ENCODE results near the gene PTCD3. TPM values are rescaled to one million over a fixed set of nuclear protein-coding genes. Genes with fewer than 3 reads are reported as not detected.

Gene PTCD3
- total RNA-seq, 1 experiment from 2014 or later = 94.7 TPM

- Histone ChIP-seq H3F3A (ENCODE audit: low read length, unreplicated experiment) (no peaks in the 10 kb centered on the region), H3K9ac (ENCODE audit: low read length) (no peak overlapping the region), H4K20me1 (ENCODE audit: low read length) (peaks cover 7% of the 10 kb centered on the region; the same call in 1 of the 2 replicates), H2AFZ (ENCODE audit: low read length) (no peak overlapping the region), H3K9me3 (ENCODE audit: low read length) (no peaks in the 10 kb centered on the region), H3K27ac (ENCODE audit: low read length) (no peak overlapping the region), H3K4me1 (ENCODE audit: insufficient read depth, low read length) (no peaks in the 10 kb centered on the region), H3K79me2 (ENCODE audit: low read length) (peaks cover 20% of the 10 kb centered on the region), H3K4me3 (ENCODE audit: low read length) (no peak overlapping the region), H3K36me3 (ENCODE audit: low read depth, low read length) (peaks cover 78% of the 10 kb centered on the region), H3K4me2 (ENCODE audit: low read length) (no peak overlapping the region), H3K9me2 (replicated peaks; ENCODE audit: low read length) (no peaks in the 10 kb centered on the region), H3K27me3 (ENCODE audit: low read length) (no peaks in the 10 kb centered on the region)
- intact Hi-C loops (cut with micrococcal nuclease) = no loop called here
- ATAC-seq (no peak), DNase-seq (no peak)
- CTCF ChIA-PET = no interaction called here
- POLR2A ChIA-PET (ENCODE audit: unreplicated experiment) = interaction anchor here (0.5 kb wide), 1 partner anchor 761 kb away, joined by 3 read pairs; no protein-coding TSS in a partner anchor
- no TSS peak for BruUV-seq (replicated peaks)
- TF ChIP-seq EZH2 (IDR thresholded peaks at IDR 0.05; ENCODE audit: low read length, unreplicated experiment) = no peak
- no peak for TF ChIP-seq CTCF (conservative IDR thresholded peaks at IDR 0.05; ENCODE audit: low read depth, low read length)
- no peak for TF ChIP-seq EZH2phosphoT487 (IDR thresholded peaks at IDR 0.05; ENCODE audit: borderline replicate concordance, low read length)
Observed at GRCh38 chr2:86118130-86118529, 12.1 kb downstream of the PTCD3 start.

GRCh38 chr2:86123328-86123925 lies 17.4 kb downstream of the PTCD3 start:
- intact Hi-C loops (cut with micrococcal nuclease) = no loop called here
- no peak for ATAC-seq
- no peaks in the 10 kb centered on the region for H3K27me3 ChIP-seq (ENCODE audit: low read length)
- H3K27ac ChIP-seq (ENCODE audit: low read length) = no peak overlapping the region
- BruUV-seq (replicated peaks) = no TSS peak
- no peaks in the 10 kb centered on the region for H3K9me2 ChIP-seq (replicated peaks; ENCODE audit: low read length)
- H3K79me2 ChIP-seq (ENCODE audit: low read length) = no peaks in the 10 kb centered on the region
- peaks cover 87% of the 10 kb centered on the region for H3K36me3 ChIP-seq (ENCODE audit: low read depth, low read length)
- H2AFZ ChIP-seq (ENCODE audit: low read length) = no peak overlapping the region
- no peaks in the 10 kb centered on the region for H3K4me1 ChIP-seq (ENCODE audit: insufficient read depth, low read length)
- H3K9me3 ChIP-seq (ENCODE audit: low read length) = no peaks in the 10 kb centered on the region
- no peak overlapping the region for H3K9ac ChIP-seq (ENCODE audit: low read length)
- DNase-seq = no peak
- no peak overlapping the region for H3K4me2 ChIP-seq (ENCODE audit: low read length)
- H3F3A ChIP-seq (ENCODE audit: low read length, unreplicated experiment) = no peaks in the 10 kb centered on the region
- no peak for TF ChIP-seq EZH2 (IDR thresholded peaks at IDR 0.05; ENCODE audit: low read length, unreplicated experiment)
- no peak for TF ChIP-seq EZH2phosphoT487 (IDR thresholded peaks at IDR 0.05; ENCODE audit: borderline replicate concordance, low read length)
- no peak for TF ChIP-seq CTCF (conservative IDR thresholded peaks at IDR 0.05; ENCODE audit: low read depth, low read length)
- POLR2A ChIA-PET (ENCODE audit: unreplicated experiment) = no interaction called here
- CTCF ChIA-PET = no interaction called here
- no peaks in the 10 kb centered on the region for H4K20me1 ChIP-seq (ENCODE audit: low read length)
- no peak overlapping the region for H3K4me3 ChIP-seq (ENCODE audit: low read length)

GRCh38 chr2:86124683-86125082 lies 18.6 kb downstream of the PTCD3 start:
- no peak overlapping the region for H3K9ac ChIP-seq (ENCODE audit: low read length)
- no peak overlapping the region for H3K4me3 ChIP-seq (ENCODE audit: low read length)
- H3F3A ChIP-seq (ENCODE audit: low read length, unreplicated experiment) = no peaks in the 10 kb centered on the region
- no peak overlapping the region for H3K27ac ChIP-seq (ENCODE audit: low read length)
- no peak overlapping the region for H3K4me2 ChIP-seq (ENCODE audit: low read length)
- peaks cover 85% of the 10 kb centered on the region for H3K36me3 ChIP-seq (ENCODE audit: low read depth, low read length)
- intact Hi-C loops (cut with micrococcal nuclease) = no loop called here
- no peaks in the 10 kb centered on the region for H3K4me1 ChIP-seq (ENCODE audit: insufficient read depth, low read length)
- TF ChIP-seq CTCF (conservative IDR thresholded peaks at IDR 0.05; ENCODE audit: low read depth, low read length) (no peak), EZH2 (IDR thresholded peaks at IDR 0.05; ENCODE audit: low read length, unreplicated experiment) (no peak), EZH2phosphoT487 (IDR thresholded peaks at IDR 0.05; ENCODE audit: borderline replicate concordance, low read length) (no peak)
- no peaks in the 10 kb centered on the region for H3K9me3 ChIP-seq (ENCODE audit: low read length)
- H3K79me2 ChIP-seq (ENCODE audit: low read length) = no peaks in the 10 kb centered on the region
- H3K27me3 ChIP-seq (ENCODE audit: low read length) = no peaks in the 10 kb centered on the region
- BruUV-seq (replicated peaks) = no TSS peak
- no peak overlapping the region for H2AFZ ChIP-seq (ENCODE audit: low read length)
- DNase-seq (no peak), ATAC-seq (no peak)
- H3K9me2 ChIP-seq (replicated peaks; ENCODE audit: low read length) = no peaks in the 10 kb centered on the region
- POLR2A ChIA-PET (ENCODE audit: unreplicated experiment) = no interaction called here
- H4K20me1 ChIP-seq (ENCODE audit: low read length) = no peaks in the 10 kb centered on the region
- CTCF ChIA-PET = no interaction called here
